ENCODE measurements around the gene TESPA1.

TESPA1 gene

DNA sequence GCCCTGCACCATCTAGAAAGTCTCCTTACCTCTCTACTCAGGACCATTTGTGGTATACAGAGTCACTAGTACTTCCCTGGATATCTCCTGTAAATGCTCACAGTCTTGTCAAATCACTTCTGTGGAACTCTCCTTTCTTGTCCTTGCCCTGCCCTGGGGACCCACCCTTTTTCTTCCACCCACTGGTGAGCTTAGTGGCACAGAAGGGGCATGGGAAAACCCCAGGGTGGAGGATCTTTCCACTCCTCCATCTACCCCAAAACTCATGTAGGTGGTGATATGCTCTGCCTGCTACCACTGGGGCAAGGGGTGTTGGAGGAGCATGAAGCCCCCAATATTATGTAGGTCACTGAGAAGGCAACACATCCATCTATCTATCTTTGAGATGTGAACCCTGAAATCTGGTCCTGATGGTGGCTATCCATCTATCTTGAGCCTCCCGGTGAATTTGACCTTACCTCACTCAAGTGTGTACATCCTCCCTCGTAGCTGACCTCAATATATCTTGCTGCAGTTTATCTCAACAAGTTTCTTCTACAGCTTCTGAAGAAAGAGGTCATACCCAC lies 943 bp downstream of the TESPA1 start:
- no peak for DNase-seq (ENCODE audit: low spot score)

DNA sequence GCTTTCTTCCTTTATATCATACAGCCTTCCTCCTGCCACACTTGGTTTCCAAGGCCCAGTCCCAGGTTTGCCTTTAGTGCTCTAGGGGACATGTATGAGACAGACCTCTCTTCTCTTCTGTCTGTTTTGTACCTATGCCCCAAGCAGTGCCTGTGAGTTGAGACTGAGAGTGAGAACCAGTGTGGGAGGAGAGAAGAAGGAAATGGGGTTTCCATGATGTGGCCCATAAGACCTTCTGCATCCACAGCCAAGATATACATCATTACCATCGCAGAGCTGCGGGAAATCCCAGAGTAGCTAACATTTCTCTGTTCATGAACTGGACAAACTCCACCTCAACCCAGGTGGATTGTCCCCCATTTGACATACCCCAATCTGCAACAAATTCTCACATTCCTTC lies 2.8 kb downstream of the TESPA1 start:
- DNase-seq (ENCODE audit: low spot score): no peak

DNA sequence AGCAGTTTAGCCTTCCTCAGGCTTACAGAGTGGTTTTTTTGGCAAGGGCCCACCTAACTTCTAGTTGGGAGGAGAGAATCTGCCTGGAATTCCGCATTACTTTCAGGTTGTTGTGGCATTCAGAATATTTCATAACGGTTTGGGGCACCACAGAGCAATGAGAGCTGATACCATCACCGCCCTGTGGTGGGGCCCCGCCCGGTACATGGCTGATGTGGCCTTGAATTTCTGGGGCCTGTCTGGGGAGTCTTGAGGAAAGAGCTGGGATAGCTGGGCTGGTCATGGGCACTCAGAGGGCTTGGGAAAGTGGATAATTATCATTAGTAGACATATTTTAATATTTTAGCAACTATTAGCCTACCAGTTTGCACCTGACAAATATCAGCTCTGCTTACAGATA lies 4.2 kb downstream of the TESPA1 start:
- no peak for DNase-seq (ENCODE audit: low spot score)

DNA sequence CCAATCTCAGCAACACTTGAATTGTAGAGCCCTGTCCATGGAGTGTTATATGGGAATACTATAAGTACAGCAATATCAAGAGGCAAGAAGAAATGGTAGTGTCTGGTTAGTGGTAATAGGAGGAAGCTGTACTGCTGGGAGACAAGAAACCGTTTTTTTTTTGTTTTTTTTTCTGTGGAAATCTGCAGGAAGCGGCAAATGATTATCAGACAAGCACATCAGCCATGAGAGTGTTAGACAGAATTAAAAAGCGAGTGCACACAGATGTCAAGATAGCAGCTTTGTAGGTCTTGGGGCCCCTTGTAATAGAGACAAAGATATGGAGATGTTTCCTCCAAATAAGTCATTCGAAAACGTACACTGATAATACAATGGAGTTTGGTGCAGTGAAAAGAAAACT lies 6.7 kb downstream of the TESPA1 start:
- no peak for DNase-seq (ENCODE audit: low spot score)

DNA sequence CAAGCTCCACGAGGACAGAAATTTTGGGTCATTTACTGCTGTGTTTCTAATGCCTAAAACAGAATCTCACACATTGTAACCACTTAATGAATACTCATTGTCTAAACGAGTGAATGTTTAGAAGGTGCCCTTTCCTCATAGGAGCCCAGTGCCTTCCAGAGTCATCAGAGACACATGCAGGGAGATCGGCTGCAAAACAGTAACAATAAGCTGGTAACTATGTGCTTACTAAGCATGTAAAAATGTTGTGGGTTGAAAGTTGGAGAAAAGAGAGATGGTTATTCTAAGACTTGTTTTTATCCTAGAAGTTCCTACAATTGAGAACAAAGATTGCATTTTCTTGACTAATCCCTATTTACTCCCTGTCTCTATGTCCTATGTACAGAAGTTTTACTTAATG lies 7.4 kb downstream of the TESPA1 start:
- DNase-seq (ENCODE audit: low spot score): no peak

DNA sequence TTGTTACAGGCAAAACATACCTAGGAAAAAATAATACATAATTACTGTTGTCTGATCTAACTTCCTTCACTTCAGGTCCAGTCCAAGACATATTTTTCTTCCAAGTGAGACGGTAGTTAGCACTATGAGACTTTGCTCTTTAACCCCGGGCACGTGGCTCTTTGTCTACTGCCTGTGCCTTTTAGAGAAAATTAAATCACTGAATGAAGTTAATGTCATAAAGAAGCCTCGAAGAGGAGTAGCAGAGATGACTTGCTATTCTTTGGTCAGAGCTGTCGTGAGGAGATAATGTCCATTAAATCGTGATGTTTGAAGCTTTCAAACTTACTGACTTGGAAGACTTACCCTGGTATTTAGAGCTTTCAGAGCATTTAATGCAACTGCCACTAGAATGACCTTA lies 8.7 kb downstream of the TESPA1 start:
- DNase-seq (ENCODE audit: low spot score): no peak

DNA sequence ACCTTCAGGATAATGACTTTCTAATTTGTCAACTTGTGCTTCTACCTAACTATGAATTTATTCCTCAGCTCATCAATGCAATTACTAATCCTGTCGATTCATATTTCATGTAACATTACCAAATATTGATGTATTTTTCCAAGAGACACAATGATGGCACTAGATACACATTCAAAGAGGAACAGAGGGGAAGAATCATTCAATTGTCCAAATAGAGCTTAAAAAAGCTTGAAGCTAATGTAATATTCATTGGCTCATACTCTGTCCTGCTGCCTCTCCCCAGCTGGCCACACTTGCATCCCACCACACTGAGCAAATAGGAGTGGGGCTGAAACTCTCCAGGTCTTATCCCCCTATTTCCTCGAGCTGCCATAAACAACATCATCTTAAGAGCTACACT lies 9.3 kb downstream of the TESPA1 start:
- DNase-seq (ENCODE audit: low spot score): no peak

DNA sequence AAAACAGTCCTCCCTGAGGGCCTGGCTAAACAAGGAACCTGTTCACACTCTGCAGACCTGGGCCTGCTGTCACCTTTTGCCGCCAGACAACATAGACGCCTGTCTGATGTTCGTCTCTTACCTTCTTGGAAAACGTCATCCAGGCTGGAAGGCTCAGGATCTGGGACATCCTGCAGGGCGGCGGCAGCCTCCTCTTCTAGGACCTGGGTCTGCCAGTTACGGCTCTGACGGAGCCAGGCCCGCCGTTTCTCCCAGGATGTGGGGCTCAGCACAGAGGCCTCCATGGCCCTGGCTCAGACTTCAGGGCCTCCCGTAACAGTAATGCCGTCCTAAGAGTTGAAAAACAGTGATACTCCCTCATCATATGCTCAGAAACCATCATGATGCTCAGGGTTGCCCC lies 10.3 kb downstream of the TESPA1 start:
- DNase-seq (ENCODE audit: low spot score): no peak

DNA sequence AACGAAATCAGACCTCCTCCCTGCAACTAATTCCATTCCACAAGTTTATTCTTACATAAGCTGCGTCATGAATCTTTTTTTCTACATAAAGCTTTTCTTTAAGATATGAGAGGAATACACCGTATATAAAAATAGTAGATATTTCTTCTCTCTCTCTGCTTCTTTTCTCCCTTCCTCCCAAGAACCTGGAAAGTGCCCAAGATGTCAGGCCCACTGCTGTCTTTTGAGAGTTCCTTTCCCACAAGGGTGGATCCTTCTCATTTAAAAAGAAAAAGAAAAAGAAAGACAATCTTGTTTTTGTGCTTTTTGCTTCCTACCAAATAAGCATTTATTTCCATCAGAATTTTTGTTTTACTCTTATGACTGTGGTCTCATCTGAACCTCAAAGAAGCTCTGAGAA lies 11.0 kb downstream of the TESPA1 start:
- DNase-seq (ENCODE audit: low spot score): no peak

DNA sequence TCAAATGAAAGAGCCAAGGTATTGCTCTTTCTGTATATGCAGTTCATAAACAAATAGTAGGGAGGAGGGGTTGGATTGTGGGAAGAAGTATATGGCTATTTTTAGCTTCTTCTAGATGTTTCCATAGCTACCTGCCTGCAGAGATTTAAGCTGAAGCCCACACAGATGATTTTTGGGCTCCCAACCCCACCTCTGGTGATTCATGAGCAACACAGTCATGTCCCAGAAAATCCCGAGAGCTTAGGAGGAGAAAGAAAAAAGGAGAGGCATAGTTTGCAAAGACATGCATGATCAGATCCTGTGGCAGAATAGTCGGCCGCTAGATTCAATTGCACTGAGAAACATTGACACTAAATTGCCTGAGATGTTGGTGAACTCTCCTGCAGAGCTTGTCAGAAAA lies 13.8 kb downstream of the TESPA1 start:
- DNase-seq (ENCODE audit: low spot score): no peak

DNA sequence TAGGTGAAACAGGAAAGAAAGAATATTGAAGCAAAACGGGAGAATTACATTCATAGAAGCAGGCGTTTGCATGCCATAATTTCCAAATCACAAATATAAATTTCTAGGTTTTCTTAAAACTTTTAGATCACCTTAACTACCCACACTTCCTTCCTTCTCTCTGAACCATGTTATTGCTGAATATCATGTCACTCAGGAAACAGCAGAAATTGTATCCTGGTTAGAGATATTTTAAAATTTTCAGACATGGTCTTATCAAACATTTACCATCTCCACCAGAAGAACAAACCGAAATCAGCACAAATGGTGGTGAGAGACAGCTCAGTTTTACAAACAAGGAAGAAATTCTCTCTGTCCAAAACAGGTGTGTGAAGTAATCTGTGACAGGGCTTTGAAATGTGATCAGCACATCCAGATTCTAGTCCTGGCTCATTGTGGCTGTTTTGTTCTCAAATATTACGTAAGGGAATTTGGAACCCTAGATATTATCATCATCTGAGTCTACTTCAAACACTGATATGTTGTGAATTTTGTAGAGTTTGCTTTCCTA lies 16.3 kb downstream of the TESPA1 start:
- DNase-seq (ENCODE audit: low spot score): no peak

DNA sequence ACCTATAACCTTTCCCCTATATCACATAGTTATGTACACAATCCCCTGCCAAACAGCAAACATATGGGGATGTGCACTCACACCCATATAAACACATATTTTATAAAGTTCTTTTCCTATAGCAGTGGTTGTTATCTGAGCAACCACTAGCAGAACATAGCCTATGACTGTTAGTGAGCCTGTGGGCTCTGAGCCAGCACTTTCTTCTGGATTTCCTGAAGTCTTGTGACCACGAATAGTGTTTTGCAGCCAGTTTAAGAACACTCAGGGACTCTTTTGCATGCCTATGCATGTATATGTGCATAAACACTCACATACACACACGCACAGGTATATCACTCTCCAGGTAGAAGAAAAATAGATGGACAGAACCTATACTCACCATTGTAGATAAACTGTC lies 17.1 kb downstream of the TESPA1 start:
- no peak for DNase-seq (ENCODE audit: low spot score)

DNA sequence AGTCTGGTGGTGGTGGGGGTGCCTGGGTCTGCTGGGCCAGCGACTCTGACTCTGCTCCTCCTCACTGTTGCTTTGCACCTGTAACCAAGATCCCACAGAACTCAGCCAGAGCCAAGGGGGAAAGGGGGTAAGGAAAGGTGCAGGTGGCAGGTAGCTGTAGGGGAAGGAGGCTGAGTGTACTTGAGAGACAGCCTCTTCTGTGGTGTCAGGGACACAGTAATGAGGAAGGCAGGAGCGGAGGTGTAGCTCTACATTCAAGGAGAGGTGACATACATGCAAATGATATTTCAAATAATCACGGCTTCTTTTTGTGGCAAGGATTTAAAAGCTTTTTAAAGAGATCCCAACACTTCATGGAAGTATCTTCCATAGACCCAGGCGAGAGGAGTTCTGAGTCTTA lies 23.4 kb downstream of the TESPA1 start:
- DNase-seq (ENCODE audit: low spot score): no peak

DNA sequence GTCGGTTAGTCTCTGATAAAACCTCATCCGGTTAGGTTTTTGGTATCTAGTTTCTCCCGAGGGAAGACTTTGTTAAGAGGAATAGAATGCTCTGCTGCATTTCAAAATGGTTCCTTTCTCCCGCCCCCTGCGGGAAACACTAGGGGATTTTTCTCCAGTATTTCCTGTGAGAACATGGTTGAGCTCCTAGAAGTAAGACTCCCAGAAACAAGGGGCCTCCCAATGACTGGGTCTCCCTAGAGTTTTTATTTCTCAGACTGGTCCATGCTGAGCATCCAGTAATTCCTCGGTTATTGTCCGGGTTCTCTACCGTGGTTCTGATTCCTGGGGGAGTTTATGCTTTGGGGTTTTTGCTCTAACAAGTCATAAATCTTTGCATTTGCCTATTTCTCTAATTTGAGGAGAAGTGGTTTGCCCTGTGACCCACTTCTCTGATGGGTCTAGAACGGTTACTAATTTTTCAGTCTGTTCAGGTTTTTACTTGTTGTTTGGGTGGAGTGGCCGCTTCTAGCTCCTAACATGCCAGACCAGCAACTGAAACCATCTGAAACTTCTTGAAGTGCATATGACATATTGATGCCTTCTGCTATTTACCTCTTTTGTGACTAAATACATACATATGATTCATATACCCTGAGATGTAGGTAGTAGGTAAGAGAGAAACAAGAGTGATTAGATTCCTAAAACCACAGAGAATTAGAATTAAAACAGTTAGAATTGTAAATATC lies 25.1 kb downstream of the TESPA1 start:
- DNase-seq (ENCODE audit: low spot score): no peak

DNA sequence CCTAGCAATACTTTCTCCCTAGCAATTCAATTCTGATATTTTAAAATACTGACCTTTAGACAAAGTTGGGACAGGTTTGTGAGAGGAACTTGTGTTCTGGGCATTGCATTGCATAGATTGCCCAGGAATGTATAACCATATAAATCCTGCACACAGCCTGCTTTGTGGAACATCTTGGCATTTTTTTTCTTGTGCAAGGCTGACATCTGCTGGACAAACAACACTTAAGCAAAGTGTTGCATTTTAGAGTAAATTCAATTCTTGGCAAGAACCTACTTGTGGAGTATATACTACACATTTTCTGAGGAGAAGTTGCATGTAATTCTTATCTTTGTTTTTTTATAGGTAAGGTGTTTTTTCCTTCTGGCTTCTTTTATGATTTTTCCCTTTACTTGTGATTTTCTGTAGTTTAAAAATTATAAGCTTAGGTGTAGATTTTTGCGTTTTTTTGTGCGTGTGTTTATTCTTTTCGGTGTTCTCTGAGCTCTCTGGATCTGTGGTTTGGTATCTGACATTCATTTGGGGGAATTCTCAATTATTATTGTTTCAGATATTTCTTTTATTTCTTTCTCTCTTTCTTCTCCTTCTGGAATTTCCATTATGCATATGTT lies 26.4 kb downstream of the TESPA1 start:
- peak; percentile 62 for DNase-seq (ENCODE audit: low spot score)

DNA sequence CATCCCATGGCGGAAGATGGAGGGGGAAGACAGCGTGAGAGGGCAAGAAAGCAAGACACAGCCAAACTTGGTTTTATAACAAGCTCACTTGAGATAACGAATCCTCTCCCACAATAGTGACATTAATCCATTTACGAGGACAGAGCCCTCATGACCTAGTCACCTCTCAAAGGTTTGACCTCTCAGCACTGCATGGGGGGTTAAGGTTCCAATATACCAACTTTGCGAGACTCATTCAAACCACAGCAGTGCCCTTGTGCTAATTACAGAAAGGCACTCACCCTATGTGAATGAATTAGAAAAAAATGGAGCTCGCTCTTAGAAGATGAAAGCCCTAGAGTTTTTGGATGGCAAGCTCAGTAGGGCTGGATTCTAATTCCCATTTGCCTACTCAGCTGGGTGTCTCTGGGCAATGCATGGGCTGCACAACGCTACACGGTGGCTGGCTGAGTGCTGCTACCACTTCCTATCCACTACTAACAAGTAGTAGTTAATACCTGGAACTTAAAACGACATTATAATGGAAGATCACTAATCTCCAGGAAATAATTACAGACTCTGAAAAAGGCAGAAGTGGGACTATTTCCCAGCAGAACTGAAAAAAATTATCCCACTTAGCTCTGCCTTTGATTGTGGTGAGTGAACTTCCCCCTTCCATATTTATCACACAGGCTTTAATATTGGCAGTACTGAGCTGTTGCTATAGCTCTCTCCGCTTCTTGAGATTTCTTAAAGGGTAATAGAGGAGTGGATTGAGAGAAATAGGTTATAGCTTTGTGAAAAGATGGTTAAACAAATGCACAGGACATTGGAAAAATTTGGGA lies 27.5 kb downstream of the TESPA1 start:
- no peak for DNase-seq (ENCODE audit: low spot score)

DNA sequence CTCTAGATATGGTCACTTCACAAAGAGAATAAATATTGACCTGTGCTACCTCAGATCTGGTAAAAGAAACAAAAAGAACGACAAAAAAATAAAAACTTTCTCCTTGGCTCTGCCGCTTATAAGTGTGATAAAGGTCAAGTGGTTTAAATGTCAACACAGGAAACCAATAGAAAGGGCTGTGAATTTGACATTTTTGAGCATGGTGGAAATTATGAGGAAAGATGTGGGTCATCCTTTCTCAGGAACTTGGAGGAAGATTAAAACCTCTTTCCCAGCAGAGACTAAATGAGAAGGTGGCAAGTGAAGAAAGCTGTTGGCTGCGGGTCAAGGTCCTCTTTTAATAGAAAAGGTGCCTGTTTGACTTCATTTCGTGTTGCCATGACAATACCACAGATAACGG lies 28.2 kb downstream of the TESPA1 start:
- no peak for DNase-seq (ENCODE audit: low spot score)

DNA sequence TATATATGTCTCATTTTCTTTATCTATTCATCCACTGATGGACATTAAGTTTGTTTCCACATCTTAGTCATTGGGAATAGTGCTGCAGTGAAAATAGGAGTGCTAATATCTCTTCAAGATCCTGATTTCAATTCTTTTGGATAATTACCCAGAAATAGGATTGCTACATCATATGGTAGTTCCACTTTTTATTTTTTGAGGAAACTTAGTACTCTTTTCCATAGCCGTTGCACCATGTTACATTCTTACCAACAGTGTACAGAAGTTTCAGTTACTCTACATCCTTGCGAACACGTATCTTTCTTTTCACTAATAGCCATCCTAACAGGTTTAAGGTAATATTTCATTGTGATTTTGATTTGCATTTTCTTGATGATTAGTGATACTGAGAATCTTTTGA lies 29.8 kb downstream of the TESPA1 start:
- no peak for DNase-seq (ENCODE audit: low spot score)

DNA sequence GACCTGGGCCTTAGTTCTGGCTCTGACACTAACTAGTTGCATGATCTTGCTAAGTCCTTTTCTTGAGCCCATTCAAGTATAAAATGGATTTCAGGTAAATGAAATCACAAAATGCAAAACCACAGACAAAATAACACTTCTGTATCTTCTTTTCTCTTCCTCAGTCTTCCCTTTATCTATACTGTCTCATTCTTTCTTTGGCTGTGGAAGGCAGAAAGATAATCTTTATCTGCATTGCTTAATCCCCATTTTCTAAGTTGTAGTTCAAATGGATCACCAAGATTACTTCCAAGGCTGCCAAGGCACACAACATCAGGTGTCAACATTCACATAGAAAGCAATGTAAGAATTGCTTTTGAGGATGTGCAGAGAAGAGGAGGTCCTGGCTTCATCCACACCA lies 30.3 kb downstream of the TESPA1 start:
- no peak for DNase-seq (ENCODE audit: low spot score)

DNA sequence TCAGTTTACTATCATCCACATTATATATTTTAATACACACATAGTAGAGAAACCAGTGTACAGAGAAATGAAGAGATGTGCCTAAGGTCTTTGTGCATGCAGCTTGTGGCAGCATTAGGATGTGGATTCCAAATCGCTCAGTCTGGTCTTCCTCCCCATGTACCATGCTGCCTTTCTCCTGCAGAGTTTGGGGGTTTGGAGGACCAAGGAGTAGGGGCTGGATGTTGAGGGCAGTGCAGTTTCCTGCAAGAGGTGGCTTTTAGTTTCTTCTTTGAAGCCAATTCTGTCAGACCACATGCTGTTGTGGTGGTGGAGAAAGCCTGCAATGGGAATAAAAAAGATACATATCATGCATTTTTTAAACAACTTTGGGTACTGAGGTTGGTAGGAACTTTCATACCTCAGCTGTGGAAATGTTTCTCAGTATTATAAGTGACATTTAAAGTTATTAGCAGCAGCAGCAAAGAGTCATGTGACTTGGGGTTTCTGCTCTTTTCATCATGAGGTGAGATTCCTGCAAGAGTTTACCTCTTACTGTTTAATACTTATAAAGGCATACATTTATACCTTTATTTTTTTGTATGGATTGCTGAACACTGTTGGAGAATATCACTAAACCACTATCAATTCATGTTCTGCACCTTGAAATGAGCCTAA lies 34.4 kb downstream of the TESPA1 start:
- no peak for DNase-seq (ENCODE audit: low spot score)

DNA sequence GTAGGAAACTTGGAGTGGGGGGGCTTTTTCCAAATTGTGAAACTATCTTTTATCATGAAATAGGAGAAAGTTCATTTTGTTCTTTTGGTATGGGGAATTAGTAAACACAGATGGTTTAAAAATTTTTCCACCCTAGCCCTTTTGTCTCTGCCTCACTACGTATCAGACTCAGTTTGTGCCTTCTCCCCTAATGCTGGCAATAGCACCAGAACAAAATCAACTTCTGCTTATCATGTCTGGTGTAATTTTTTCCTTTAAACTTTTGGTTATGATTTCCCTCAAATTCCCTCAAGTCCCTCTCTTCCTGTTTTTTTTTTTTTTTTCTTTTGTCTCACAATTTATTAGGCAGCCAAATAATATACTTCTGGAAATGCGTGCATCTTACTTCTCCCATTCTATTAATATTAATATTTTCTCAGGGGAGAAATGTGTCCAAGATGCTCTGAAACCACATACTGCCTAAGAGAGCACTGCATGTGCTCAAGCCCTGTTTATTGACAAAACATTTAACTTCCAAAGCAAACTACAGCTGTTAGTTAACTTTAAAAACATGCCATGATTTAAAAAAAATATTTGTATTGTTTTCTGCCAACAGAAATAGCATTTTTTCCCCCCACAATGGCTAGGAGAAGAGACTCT lies 35.4 kb downstream of the TESPA1 start:
- DNase-seq (ENCODE audit: low spot score): no peak

DNA sequence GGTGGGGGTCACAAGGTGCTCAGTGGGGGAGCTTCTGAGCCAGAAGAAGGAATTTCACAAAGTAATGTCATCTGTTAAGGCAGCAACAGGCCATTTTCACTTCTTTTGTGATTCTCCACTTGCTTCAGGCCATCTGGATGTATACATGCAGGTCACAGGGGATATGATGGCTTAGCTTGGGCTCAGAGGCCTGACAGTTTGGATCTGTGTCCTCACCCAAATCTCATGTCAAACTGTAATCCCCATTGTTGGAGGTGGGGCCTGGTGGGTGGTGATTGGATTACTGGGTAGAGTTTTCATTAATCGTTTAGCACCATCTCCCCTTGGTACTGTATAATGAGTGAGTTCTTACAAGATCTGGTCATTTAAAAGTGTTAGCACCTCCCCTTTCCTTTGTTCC lies 36.4 kb downstream of the TESPA1 start:
- DNase-seq (ENCODE audit: low spot score): no peak
